GM21390 (cell line): Measurements from ENCODE around the gene AMBP.

ENCODE experiments used
- ATAC-seq: cut with Tn5 transposase; IDR thresholded peaks from one replicate; pipeline ENCODE4 v1.9.1; 2021; ENCODE audit not compliant: unreplicated experiment

AMBP gene

DNA sequence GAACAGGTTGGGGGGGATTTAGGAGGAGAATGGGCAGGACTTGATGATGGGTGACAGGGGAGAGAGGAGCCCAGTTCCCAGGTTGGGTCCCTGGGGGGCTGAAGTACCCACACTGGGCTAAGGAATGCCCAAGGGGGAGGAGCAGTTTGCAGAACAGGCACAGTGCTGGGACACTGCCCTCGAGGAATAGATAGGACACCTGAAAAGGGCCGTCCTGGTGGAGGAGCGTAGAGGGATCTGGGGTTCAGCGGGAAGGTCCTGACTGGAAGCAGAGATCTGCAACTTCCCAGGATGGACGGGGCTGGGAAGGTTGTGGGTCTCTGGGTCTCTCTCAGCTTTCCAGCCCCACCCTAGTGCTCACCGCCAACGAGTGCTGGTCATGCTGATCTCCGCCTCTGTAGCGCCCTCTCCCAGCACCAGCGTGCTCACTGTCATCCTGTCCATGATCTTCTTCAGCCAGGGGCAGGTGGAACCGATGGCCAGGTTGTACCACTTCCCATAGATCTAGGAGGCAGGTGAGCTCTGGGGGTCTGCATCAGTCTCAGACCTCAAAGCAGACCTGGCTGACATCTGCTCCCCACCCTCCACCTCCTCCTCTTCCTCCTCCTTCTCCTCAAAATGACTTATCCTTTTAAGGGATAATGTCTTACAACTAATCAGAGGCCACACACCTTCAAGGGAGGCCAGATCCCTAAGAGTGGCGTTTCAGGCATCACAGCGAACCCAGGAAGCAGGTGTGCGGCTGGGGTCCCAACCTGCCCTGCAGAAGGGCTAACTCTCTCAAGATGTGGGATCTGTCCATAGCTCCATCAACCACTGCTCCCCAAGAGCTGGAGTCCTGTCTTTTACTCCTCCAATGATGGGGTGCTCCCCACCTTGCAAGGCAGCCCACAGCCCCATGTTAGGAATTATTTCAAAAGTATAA, 1.6 kb downstream of the AMBP start:
- ATAC-seq: no peak

DNA sequence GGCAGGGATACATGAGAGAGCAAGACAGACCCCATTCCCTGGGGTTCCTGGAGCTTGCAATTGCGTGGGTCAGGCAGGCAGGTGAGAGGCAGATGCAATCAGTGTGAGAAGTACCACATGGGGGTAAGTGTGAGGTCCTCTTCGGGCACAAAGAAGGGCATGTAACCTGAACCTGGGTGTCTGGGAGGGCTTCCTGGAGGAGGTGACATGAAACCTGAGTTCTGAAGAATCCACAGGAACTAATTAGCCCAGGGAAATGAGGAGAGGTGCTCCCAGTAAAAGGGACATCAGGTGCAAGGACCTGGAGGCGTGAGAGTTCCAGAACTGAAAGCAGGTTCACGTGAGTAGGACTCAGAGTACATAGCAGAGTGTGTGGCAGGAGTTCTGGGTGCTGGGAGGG, 2.5 kb downstream of the AMBP start:
- ATAC-seq: no peak

DNA sequence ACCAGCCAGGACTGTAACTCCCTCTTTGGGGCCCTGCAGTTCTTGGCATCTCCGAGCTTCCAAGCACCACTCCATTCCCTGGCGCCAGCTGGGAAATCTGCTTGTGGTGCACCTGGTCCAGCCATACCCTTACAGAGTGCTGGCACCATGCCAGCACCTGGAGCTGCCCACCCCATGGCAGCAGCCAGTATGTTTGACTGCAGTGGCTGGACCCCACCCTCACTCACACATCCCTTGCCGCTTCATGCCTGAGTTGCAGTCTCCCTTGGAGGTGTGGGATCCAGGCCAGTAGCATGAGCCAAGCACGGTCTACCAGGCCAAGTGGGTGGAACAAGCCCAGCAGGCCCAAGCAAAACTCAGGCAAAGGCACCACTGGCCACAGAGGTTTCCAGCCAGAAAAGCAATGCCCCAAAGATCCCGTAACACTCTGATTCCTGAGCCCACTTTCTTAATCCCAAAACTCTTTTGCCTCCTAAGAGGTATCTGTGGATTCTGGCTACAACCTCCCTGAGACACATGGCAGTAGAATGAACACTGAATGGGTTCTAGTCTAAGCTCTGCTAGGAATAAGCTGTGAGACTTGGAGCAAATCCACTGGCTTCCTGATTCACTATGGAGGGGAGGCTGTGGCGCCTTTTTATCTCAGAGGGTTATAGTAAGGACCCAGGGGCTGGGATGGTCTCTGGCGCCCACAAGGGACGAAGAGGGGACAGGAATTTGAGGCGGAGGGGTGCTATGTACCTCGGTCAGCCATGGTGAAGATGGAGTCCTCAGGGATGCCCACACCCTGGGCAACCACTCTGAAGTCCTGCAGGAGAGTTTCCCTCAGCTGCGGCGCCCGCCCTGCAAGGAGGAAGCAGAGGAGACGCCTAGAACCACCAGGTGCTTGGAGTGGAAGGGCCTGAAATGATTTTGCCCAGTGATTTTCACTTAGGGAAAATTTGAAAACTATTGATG, 5.6 kb downstream of the AMBP start:
- ATAC-seq: no peak

DNA sequence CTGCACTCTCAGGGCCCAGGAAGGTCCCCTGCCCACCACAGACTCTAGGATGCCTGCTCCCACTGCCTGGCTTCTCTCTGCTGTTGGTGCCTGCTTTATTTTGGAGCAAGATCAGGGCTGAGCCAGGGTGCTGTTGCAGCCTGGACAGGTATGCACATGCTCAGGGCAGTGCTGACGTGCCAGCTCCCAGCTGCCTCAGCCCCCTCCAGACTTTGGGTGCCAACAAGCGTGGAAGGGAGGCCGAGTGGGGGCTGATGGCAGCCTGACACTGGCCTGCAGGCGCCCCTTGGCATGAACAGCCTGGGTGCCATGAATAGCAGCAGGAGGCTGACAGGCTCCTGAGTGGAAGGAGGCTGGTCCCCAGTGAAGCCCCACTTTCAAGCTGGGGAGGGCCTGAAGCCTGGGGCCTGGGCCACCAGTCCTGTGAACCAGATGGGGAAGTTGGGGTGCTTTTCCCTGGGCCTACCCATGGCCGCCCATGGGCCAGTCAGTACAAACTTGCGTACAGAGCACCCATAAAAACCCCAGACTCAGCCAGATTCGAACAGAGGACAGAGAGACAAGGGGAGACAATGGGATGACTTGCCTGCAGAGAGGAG, 6.8 kb downstream of the AMBP start:
- ATAC-seq: no peak

DNA sequence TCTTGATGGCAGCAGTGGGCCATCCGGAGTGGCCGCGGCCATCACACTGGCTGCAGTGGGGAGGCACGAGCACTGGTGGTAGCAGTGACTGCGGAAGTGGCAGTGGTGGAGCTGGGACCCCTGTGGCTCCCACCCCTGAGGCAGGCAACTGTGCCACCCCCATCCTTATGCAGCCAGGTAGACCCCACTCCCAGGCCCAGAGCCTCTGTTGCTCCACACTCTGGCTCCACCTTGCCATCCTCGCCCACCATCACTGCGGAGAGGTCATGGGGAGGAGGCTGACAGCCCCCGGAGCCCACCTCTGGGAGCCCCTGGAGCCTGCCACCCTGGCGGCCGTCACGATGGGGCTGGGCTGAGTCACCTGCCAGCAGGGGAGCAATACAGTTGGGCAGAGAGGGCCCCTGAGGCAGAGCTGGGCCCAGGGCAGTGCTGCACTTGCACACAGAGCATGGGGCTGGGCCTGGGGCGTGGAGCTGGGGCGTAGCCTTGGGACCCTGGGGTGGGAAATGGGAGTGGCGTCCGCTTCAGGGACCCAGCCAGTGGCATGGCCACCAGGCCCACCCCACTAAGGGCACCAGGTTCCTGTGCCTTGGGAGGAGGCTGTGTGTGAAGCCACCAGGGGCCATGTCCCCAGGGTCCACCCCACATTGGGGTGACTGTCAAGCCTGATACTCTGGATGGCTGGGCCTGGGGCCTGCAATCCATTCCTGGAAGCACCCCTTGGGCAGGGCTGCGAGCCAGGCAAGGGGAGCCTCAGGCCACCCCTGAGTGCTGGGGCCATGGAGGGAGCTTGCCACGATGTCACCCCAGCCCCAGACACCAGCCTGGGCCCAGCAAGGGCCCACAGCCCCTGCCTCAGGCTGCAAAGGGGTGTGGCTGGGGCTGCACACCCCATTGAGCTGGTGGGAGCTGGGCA, 7.7 kb downstream of the AMBP start:
- no peak for ATAC-seq

GRCh38 chr9:114069476-114070187, 8.5 kb downstream of the AMBP start:
- ATAC-seq: no peak

DNA sequence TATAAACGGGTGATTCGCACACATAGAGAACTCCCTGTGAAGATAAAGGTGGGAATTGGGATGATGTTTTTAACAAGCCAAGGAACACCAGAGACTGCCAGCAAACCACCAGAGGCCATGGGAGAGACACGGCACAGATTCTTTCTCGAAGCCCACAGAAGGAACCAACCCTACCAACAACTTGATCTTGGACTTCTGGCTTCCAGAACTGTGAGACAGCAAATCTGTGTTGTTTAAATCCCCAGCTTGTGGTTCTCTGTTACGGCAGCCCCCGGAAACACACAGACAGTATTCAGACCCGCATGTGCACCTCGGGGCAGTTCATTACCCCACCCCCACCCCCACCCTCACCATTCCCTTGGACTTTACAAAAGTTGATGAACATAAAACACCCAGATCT, 12.8 kb downstream of the AMBP start:
- ATAC-seq: no peak

DNA sequence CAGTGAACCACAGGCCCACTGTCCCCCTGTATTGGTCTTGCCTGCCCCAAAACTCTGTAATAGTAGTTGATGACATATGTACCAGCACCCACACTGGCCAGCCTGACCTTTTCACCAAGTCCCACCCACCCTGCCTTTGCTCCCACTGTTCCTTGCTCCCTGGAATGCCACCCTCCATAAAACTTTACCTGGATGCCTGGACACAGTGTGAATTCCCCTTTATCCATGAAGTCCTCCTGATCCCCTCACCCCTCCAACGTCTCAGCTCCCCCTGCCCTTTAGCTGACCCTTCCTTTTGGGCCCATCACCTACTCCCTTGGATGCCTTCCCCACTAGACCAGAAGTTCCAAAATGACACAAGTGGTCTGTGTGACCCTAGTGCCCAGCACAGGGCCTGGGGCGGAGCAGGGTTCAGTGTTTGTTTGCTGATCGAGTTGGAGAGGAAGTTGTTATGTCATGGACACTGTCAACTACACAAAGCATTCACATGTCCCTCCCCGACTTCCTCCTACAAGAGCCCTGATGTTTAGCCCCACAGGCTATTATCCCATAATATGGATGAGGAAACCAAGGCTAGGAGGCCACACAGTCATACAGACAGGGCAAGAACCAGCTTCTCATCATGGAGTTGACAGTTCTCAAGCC, 16.1 kb downstream of the AMBP start:
- ATAC-seq: no peak

GRCh38 chr9:114061292-114061691, 16.8 kb downstream of the AMBP start:
- ATAC-seq: no peak

- no peak for ATAC-seq
Measured at GRCh38 chr9:114060711-114061110, 17.4 kb downstream of the AMBP start.

DNA sequence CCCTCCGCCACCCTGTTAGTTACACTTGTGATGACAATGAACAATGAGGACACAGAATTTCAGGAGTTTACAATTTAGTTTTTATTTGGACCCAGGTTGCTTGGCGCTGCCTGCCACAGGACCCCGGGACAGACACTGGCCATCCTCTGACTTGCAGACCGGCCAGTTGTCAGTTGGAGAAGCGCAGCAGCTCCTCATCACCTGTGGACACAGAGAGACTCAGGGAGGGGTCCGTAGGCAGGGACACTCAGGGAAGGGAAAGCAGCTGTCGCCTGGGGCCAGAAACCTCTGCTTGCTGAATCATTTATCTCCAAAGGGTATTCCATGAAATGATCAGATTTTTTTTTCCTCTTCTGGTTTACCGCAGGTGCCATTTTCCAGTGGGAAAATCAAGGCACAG, 18.0 kb downstream of the AMBP start:
- ATAC-seq: no peak

DNA sequence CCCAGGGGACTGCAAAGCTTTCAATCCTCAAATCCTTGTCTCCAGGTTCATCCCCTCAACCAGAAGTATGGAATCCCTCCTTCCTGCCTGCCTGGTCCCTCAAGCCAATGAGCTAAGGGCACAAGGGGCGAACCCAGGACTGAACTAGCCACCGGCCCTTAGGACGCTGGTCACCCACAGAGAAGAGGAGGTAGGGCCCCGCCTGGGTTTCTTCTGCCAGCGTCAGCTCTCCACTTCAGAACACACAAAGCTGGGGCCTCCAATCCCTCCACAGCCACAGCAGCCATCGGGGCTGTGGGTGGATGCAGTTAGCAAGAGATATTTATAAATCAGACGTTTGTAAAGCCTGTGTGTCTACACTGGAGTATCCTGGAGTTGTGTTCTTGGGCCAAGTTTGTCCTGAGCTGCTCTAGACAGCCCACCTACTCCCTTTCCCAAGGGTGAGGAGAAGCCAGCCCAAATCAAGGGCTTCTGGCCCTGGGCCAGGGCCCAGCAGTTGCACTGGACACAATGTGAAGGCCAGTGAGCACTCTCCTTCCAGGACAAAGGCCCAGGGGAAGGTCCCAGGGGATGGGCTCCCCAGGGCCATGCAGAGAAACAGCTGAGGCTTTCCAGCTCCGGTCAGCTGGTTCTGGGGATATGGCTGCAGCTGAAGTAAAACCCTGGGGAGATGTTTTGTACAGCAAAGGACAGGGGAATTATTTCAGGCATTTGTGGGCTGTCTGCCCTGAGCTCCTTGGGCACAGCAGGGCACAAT, 18.9 kb downstream of the AMBP start:
- ATAC-seq: no peak

- ATAC-seq: no peak
Measured at GRCh38 chr9:114058688-114059046, 19.4 kb downstream of the AMBP start.

DNA sequence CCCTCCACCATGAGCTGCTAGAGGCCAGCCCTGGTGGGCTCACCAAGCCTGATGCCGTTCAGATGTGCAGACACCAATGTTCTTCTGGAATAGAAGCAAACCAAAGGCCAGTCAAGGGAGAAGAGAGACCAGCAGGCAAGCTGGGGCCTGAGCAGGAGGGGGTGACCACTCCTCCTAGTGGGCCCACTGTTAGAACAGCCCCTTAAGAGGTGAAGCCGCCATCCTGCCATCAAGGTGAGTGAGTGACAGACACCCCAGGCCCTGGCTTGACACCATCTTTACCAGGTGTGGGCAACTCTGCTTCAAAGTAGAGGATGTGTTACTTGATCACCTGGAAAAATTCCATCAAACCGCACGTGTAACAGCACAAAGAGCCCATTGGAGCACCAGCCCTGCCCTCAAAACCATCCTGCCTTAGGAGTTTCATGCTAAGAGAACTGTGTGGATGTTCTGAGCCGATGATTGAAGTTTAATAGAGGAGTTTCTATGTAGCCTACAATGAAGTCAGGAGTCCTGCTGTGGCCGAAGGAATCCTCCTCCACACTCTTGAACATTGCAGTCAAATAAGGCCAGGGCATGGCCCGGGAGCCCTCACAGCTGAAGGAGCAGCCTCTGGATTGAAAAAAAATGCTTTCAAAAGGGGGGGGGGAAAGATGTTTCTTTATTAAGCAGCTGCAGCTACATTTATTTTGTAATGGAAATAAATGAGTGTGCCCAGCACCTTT, 20.8 kb downstream of the AMBP start:
- no peak for ATAC-seq

DNA sequence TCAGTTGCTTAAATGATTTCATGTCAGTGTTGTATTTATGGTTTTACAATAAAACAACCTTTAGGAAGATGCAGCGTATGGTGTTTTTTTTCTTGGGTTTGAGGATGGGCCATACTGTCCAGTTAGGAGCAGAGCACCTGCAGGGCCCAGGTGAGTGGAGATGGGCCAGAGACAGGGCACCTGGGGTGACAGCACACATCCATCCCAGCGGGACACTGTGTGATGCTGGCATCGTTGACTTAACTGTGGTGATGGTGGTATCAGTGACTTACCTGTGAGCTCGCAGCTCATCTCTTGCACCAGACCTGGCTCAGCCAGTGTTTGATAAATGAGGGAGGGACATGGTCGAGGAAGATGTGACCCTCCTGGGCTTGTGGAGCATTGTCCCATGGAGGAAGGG, 21.6 kb downstream of the AMBP start:
- ATAC-seq: no peak

GRCh38 chr9:114055894-114056293, 22.2 kb downstream of the AMBP start:
- ATAC-seq: no peak

GRCh38 chr9:114055061-114055460, 23.0 kb downstream of the AMBP start:
- no peak for ATAC-seq

DNA sequence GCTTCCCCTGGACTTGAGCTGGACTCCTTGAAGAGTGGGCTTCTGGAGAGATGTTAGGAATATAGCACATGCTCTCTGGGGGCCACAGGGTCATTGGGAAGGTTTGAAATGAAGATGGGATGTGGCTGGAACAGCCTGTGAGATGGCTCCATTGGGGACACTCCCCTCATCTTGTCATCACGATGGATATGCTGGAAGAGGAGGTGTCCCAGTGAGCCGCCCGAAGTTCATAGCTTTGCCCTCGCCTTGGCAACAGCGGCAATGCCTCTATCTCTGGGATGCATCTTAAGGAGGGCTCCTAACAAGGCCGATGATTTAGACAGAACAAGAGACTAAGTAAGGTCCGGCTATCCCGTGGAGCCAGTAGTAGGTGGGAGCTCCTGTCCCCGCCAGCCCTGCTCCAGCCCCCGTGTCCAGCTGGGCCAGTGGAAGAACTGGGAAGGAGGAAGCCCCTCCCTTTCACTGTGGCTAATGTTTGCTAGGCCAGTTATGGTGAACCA, 23.9 kb downstream of the AMBP start:
- no peak for ATAC-seq
